RPMI8226 (cell line): Measurements from ENCODE around the gene LRRC18.

Source experiments
- DNase-seq: peaks from one replicate; pipeline ENCODE4 v3.0.0-alpha.2; 2015

LRRC18 gene

DNA sequence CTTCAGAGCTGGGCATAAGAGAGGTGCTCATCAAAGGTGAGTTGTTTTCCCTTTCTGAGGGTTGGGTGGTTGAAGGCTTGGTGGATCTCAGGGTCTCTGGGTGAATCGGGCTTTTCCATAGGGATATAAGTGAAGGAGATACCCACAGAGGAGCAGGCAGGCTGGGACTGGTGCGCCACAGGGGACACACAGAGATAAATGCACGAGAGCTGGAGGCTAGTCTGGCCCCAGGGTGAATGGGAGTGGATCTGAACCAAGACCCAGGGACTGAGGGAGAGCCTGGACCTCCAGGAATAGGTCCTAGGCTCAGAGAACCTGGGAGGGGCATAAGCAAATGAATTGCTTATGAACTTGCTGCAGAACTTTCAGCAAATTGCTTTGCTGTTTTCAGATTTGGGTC is 61.5 kb downstream of the LRRC18 start:
- no peak for DNase-seq

DNA sequence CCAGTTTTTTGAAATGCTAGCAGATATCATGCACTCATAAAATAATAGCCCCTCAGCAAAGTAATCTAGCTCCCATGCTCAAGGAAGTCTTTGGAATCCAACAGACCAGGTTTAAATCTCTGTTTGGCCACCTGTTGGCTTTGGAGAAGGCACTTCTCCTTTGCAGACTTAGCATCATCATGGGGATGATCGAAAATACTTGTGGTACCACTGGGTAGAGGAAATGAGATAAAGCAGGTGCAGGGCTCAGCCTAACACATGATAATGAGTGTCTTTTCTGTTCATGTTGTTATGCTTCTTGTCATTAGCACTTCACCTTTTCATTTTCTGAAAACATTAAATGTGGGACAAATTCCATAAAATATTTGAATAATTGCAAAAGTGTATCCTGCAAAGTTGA is 67.4 kb downstream of the LRRC18 start:
- no peak for DNase-seq
